OCI-LY3 (cell line): ENCODE measurements around the gene KCNH6.

Source experiments
- H2AFZ ChIP-seq: fragments of 200-600, 300-600 bp; shearing (Covaris generic); 2 replicates; pipeline ENCODE4 v1.6.0; 2014; ENCODE audit warnings: antibody characterized with exemption, low read depth, low read length
- H3K27ac ChIP-seq: fragments of 200-600, 300-600 bp; sonication (generic); 2 replicates; pipeline ENCODE4 v1.5.1; 2014; ENCODE audit warnings: mild to moderate bottlenecking, low read length, moderate library complexity, mixed read lengths
- H3K27me3 ChIP-seq: fragments of 200-600, 300-600 bp; sonication (generic); 2 replicates; pipeline ENCODE4 v1.6.1; 2014; ENCODE audit warnings: low read depth, low read length, mixed read lengths
- H3K36me3 ChIP-seq: fragments of 200-600, 300-600 bp; sonication (generic); replicated peaks from 2 replicates; pipeline ENCODE3; 2014; ENCODE audit warnings: low read depth, low read length, mixed read lengths
- H3K4me1 ChIP-seq: fragments of 300-600, 200-600 bp; sonication (generic); 2 replicates; pipeline ENCODE4 v1.6.1; 2014; ENCODE audit warnings: low read length, mixed read lengths
- H3K4me2 ChIP-seq: fragments of 200-600, 300-600 bp; sonication (generic); 2 replicates; pipeline ENCODE4 v1.6.1; 2014; ENCODE audit warnings: low read length, mixed read lengths
- H3K4me3 ChIP-seq: fragments of 300-600, 200-600 bp; sonication (generic); 2 replicates; pipeline ENCODE4 v1.5.1; 2014; ENCODE audit warnings: antibody characterized with exemption, mild to moderate bottlenecking, low read length, moderate library complexity
- H3K79me2 ChIP-seq: fragments of 300-600, 200-600 bp; shearing (Covaris generic); 2 replicates; pipeline ENCODE4 v1.6.1; 2014; ENCODE audit warnings: mild to moderate bottlenecking, low read length, mixed read lengths
- H3K9ac ChIP-seq: fragments of 300-600, 200-600 bp; shearing (Covaris generic); 2 replicates; pipeline ENCODE4 v1.6.0; 2014; ENCODE audit warnings: mild to moderate bottlenecking, low read length, moderate library complexity
- H3K9me3 ChIP-seq: fragments of 200-600, 300-600 bp; shearing (Covaris generic); 2 replicates; pipeline ENCODE4 v1.6.1; 2014; ENCODE audit warnings: low read length, mixed read lengths; ENCODE audit not compliant: insufficient read depth
- H4K20me1 ChIP-seq: fragments of 200-600, 300-600 bp; sonication (generic); 2 replicates; pipeline ENCODE4 v1.6.1; 2016; ENCODE audit warnings: low read length, mixed read lengths; ENCODE audit not compliant: insufficient read depth
- CTCF ChIP-seq: fragments of 200-600, 300-600 bp; sonication (generic); IDR thresholded peaks from 2 replicates; pipeline ENCODE4 v1.5.1; 2014; ENCODE audit warnings: antibody characterized with exemption, low read length, low read depth
- EZH2phosphoT487 ChIP-seq: fragments of 200-600 bp; shearing (Covaris generic); IDR thresholded peaks from 2 replicates; pipeline ENCODE4 v1.6.1; 2018; ENCODE audit warnings: antibody characterized with exemption, mixed run types, low read depth

Gene KCNH6

GRCh38 chr17:63491413-63491812, 31.7 kb upstream of the KCNH6 start:
- no peak overlapping the region for H2AFZ ChIP-seq
- H3K4me2 ChIP-seq, result no peak overlapping the region
- no peak for TF ChIP-seq CTCF
- TF ChIP-seq EZH2phosphoT487, result no peak
- H3K27ac ChIP-seq, result no peak overlapping the region
- no peaks in the 10 kb centered on the region for H3K36me3 ChIP-seq
- H4K20me1 ChIP-seq, result no peaks in the 10 kb centered on the region
- H3K4me3 ChIP-seq, result no peak overlapping the region
- no peak overlapping the region for H3K9ac ChIP-seq
- H3K9me3 ChIP-seq, result no peaks in the 10 kb centered on the region
- no peaks in the 10 kb centered on the region for H3K27me3 ChIP-seq
- H3K4me1 ChIP-seq, result peaks cover 5% of the 10 kb centered on the region
- no peaks in the 10 kb centered on the region for H3K79me2 ChIP-seq

GRCh38 chr17:63491977-63492618, 31.1 kb upstream of the KCNH6 start:
- no peak overlapping the region for H3K4me3 ChIP-seq

GRCh38 chr17:63492940-63493339, 30.2 kb upstream of the KCNH6 start:
- Histone ChIP-seq H3K9ac (no peak overlapping the region), H3K4me3 (no peak overlapping the region), H3K27me3 (no peaks in the 10 kb centered on the region), H3K36me3 (no peaks in the 10 kb centered on the region), H2AFZ (no peak overlapping the region), H3K4me2 (no peak overlapping the region), H4K20me1 (no peaks in the 10 kb centered on the region), H3K79me2 (no peaks in the 10 kb centered on the region), H3K27ac (no peak overlapping the region), H3K9me3 (no peaks in the 10 kb centered on the region), H3K4me1 (no peaks in the 10 kb centered on the region)
- no peak for TF ChIP-seq EZH2phosphoT487
- no peak for TF ChIP-seq CTCF

More at GRCh38 chr17:63491977-63492618, 31.1 kb upstream of the KCNH6 start:
- H4K20me1 ChIP-seq, result no peaks in the 10 kb centered on the region
- H3K27ac ChIP-seq, result no peak overlapping the region
- H3K79me2 ChIP-seq, result no peaks in the 10 kb centered on the region
- H3K4me2 ChIP-seq, result no peak overlapping the region
- no peaks in the 10 kb centered on the region for H3K36me3 ChIP-seq
- H3K9me3 ChIP-seq, result no peaks in the 10 kb centered on the region
- H3K4me1 ChIP-seq, result no peaks in the 10 kb centered on the region
- no peaks in the 10 kb centered on the region for H3K27me3 ChIP-seq
- TF ChIP-seq EZH2phosphoT487, result no peak
- TF ChIP-seq CTCF, result no peak
- H3K9ac ChIP-seq, result no peak overlapping the region
- no peak overlapping the region for H2AFZ ChIP-seq

- H3K27ac ChIP-seq, result no peak overlapping the region
- no peaks in the 10 kb centered on the region for H4K20me1 ChIP-seq
- no peak overlapping the region for H2AFZ ChIP-seq
- H3K4me1 ChIP-seq, result no peaks in the 10 kb centered on the region
- H3K4me3 ChIP-seq, result no peak overlapping the region
- no peak overlapping the region for H3K9ac ChIP-seq
- no peaks in the 10 kb centered on the region for H3K79me2 ChIP-seq
- H3K27me3 ChIP-seq, result no peaks in the 10 kb centered on the region
- no peaks in the 10 kb centered on the region for H3K36me3 ChIP-seq
- no peak for TF ChIP-seq EZH2phosphoT487
- TF ChIP-seq CTCF, result no peak
- no peak overlapping the region for H3K4me2 ChIP-seq
- no peaks in the 10 kb centered on the region for H3K9me3 ChIP-seq
These were observed 29.7 kb upstream of the KCNH6 start for GRCh38 chr17:63493411-63493810.
